Activated B cell treated with CpG ODN at 0.5 μM for 24 hours (primary cell): ENCODE data around the gene EGFL7. TPM values are rescaled to one million over a fixed set of nuclear protein-coding genes. Genes with fewer than 3 reads are reported as not detected.
A peak's percentile ranks its signal among the peaks of the same experiment; 100 is the strongest.

Experiments
- ATAC-seq: fragments of 200-7000 bp; cut with Tn5 transposase; one replicate; pipeline ENCODE4 v1.10.0; 2021; ENCODE audit warnings: low read depth, mild to moderate bottlenecking, moderate library complexity
- CTCF ChIA-PET: fragments of 350-600 bp; sonication (Branson Sonifier 250); formaldehyde crosslinking; loops from one replicate; lab custom pipeline; 2021; ENCODE audit warnings: antibody characterized with exemption; lab: Charles Lee
- POLR2A ChIA-PET: fragments of 350-600 bp; sonication (Branson Sonifier 250); formaldehyde crosslinking; loops from one replicate; lab custom pipeline; 2021; ENCODE audit warnings: antibody characterized with exemption; lab: Charles Lee
- DNase-seq: peaks from one replicate; pipeline ENCODE4 v3.0.0; 2022
- H3K27ac Mint-ChIP-seq: one replicate; pipeline ENCODE4 v1.8.0; 2020; ENCODE audit warnings: mixed read lengths
- H3K27me3 Mint-ChIP-seq: one replicate; pipeline ENCODE4 v1.8.0; 2021; ENCODE audit warnings: mixed read lengths
- H3K36me3 Mint-ChIP-seq: one replicate; pipeline ENCODE4 v1.8.0; 2021; ENCODE audit warnings: low read depth, mixed read lengths
- H3K4me1 Mint-ChIP-seq: one replicate; pipeline ENCODE4 v1.8.0; 2021; ENCODE audit warnings: mixed read lengths
- H3K4me3 Mint-ChIP-seq: one replicate; pipeline ENCODE4 v1.8.0; 2020; ENCODE audit warnings: mild to moderate bottlenecking, mixed read lengths
- H3K9me3 Mint-ChIP-seq: one replicate; pipeline ENCODE4 v1.8.0; 2020; ENCODE audit warnings: mixed read lengths
- intact Hi-C: fragments of 100-400 bp; cut with micrococcal nuclease; formaldehyde crosslinking; loops from one replicate; pipeline ENCODE4 v1.15.1; 2024
- total RNA-seq: library from RNA; stranded (reverse); gene quantifications from 2 replicates; pipeline ENCODE4 v1.2.3, GENCODE V29; 2022
- TF ChIP-seq, protein P1 (sequence below): fragments of 200-600 bp; IDR thresholded peaks from one replicate; pipeline ENCODE4 v1.8.0; 2022; ENCODE audit warnings: antibody characterized with exemption, mild to moderate bottlenecking

EGFL7 gene
- total RNA-seq, 1 donor from 2014 or later: not detected

DNA sequence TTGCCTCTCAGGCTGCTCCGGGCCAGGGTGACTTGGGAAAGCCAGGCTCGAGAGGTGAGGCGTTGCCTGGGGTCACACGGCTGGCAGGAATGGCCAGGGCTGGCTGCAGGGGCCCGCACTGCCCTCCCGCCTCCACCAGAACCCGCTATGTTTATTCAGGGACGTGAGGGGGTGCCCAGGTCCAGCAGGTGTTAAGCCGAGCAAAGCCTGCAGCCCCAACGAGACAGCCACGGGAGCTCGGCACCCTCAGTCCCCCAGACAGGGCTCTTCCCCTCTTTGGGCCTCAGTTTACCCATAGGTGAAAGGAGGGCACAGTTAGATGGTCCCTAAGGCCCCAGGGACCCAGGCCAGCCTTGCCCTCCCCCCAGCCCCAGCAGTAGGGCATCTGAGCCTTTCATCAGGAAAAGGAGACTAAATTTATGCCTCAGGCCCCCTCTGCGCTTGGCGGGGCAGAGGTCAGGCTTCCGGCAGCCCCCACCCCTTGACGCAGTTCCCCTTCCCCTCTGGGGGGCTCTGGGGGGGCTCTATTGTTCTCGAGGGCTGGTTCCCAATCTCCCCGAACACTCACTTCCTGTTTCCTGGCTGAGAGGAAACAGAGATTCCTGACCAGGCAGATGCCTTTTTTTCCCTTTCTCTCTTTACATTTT lies 7.1 kb upstream of the EGFL7 start:
- Mint-ChIP-seq H3K4me3 (no peak overlapping the region), H3K27me3 (peaks cover 38% of the 10 kb centered on the region), H3K9me3 (no peaks in the 10 kb centered on the region), H3K36me3 (no peaks in the 10 kb centered on the region), H3K27ac (no peak overlapping the region), H3K4me1 (peaks cover 28% of the 10 kb centered on the region)
- POLR2A ChIA-PET: no interaction called here
- intact Hi-C loops: no loop called here
- DNase-seq: peak; percentile 15
- CTCF ChIA-PET: no interaction called here
- no peak for ATAC-seq
- TF ChIP-seq, protein P1, sequence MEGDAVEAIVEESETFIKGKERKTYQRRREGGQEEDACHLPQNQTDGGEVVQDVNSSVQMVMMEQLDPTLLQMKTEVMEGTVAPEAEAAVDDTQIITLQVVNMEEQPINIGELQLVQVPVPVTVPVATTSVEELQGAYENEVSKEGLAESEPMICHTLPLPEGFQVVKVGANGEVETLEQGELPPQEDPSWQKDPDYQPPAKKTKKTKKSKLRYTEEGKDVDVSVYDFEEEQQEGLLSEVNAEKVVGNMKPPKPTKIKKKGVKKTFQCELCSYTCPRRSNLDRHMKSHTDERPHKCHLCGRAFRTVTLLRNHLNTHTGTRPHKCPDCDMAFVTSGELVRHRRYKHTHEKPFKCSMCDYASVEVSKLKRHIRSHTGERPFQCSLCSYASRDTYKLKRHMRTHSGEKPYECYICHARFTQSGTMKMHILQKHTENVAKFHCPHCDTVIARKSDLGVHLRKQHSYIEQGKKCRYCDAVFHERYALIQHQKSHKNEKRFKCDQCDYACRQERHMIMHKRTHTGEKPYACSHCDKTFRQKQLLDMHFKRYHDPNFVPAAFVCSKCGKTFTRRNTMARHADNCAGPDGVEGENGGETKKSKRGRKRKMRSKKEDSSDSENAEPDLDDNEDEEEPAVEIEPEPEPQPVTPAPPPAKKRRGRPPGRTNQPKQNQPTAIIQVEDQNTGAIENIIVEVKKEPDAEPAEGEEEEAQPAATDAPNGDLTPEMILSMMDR: no peak

DNA sequence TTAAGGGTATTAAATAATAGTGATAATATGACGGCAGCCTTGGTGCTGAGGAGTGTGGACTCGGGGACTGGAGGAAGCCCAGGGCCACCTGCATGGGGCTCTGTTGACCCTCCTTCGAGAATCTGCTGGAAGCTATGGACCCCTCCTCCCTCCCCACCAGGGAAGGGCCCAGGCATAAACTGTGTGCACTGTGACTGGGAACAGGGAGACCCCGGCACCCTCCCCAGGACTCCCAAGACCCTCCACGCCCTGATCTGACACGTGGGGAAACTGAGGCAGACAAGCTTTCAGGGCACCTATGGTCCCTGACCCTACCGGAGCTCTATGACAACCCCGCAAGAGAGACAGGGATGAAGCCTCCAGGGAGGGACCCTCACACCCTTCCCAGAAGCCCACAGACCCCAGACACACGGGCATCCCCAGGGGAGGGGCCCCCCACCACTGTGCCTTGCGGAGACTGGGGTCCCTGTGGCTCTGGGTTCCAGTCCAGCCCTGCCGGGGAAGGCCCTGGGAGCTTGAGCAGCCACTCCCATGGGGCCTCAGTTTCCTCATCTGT lies 6.5 kb upstream of the EGFL7 start:
- Mint-ChIP-seq H3K4me1 (peaks cover 25% of the 10 kb centered on the region), H3K27ac (no peak overlapping the region), H3K9me3 (no peaks in the 10 kb centered on the region), H3K4me3 (no peak overlapping the region), H3K27me3 (peaks cover 36% of the 10 kb centered on the region), H3K36me3 (no peaks in the 10 kb centered on the region)
- ATAC-seq (no peak), DNase-seq (no peak)
- ChIA-PET POLR2A (no interaction called here), CTCF (no interaction called here)
- intact Hi-C loops: no loop called here
- TF ChIP-seq, protein P1: no peak

DNA sequence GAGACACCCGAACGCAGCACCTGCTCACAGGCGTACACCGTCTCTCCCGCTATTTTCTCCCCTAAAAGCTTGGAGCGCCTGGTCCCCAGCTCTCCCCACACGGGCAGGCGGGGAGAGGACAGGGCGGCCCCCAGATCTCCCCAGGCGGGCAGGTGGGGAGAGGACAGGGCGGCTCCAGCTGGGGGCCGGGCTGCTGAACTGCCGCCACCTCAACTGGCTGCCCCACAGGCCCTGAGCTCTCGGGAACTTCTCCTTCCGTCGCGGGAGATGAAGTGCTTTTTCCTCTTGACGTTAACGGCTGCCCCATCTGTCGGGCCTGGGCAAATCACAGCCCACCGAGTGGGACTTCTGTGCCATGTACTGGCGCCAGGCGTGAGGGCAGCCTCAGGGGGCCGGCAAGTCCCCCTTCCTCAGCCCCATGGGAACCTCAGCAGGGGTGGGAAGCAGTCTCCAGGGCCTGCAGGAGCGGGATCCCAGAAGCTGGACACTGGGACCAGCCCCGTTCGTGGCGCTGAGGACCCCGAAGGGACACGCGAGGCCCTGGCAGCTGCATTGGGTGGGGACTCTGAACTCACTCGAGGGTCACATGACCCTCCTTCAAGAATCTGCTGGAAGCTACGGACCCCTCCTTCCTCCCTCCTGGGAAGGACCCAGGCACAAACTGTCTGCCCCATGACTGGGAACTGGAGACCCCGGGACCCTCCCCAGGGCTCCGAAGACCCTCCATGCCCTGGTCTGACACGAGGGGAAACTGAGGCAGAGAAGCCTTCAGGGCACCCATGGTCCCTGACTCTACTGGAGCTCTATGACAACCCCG lies 5.7 kb upstream of the EGFL7 start:
- Mint-ChIP-seq H3K4me3 (no peak overlapping the region), H3K36me3 (no peaks in the 10 kb centered on the region), H3K27ac (no peak overlapping the region), H3K4me1 (peaks cover 25% of the 10 kb centered on the region), H3K27me3 (peaks cover 36% of the 10 kb centered on the region), H3K9me3 (no peaks in the 10 kb centered on the region)
- ATAC-seq (no peak), DNase-seq (peak; percentile 22)
- CTCF ChIA-PET: no interaction called here
- POLR2A ChIA-PET: no interaction called here
- intact Hi-C loops: no loop called here
- TF ChIP-seq, protein P1: no peak

DNA sequence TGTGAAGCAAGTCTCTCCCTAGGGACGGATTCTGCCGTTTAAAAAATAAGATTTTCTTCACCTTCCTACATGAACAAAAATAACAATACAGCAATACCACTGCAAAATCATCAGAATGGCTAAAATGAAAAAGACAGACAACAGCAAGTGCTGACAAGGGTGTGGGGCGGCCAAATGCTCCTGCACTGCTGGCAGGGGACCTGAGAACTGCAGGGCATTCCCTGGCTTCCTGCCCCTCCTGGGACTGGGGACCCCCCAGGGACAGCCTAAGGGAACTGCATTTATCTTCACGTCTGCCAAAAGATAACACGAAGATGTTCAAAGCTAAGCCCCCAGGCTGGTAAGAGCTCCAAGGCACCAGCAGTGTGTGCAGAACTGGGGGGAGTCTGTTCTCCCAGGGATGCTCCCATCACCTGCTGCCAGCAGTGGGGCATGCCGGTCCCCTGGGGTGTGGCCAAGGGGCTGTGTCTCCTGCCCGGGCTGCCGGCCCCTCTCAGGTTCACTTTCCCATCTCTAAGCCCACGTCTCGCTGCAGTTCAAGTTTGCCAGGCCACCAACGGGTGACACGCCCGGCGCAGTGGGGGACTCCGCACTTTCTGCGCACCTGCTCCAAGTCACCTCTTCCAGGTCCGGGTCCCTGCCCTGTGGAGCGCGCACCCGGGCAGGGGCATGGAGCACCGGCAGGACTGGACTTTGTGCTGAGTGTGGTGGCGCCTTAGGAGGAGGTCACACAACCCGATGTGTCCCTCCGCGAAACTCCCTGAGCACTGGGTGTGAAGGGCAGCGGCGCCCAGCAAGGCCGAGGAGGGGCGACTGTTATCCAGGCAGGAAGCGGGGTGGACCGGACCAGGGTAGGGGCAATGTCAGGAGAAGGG lies 4.5 kb upstream of the EGFL7 start:
- Mint-ChIP-seq H3K27me3 (peaks cover 31% of the 10 kb centered on the region), H3K27ac (no peak overlapping the region), H3K36me3 (no peaks in the 10 kb centered on the region), H3K4me3 (no peak overlapping the region), H3K9me3 (no peaks in the 10 kb centered on the region), H3K4me1 (peaks cover 25% of the 10 kb centered on the region)
- POLR2A ChIA-PET: no interaction called here
- ATAC-seq (no peak), DNase-seq (peak; percentile 19)
- TF ChIP-seq, protein P1: no peak
- intact Hi-C loops: no loop called here
- CTCF ChIA-PET: no interaction called here
